ENCODE results near the gene STX1B.
"Not testable (repeated sequence)": the region's sequence is repeated elsewhere in the genome, so short reads cannot be mapped to it uniquely, and the experiment has no call there.

STX1B gene

GRCh38 chr16:31010585-31011325 is at the start of gene STX1B:
TSS of gene STX1B (minus strand) at chr16:31010638. CDS start at chr16:31010396, 242 bp downstream.
- DNase-seq: peak in 1 of 2 experiments; percentile 50

GRCh38 chr16:31055613-31056012 is 45.2 kb upstream of the STX1B start:
- DNase-seq: no peak

- DNase-seq: no peak
Observed at GRCh38 chr16:31052114-31052513, 41.7 kb upstream of the STX1B start.

GRCh38 chr16:31050280-31051030 is 40.0 kb upstream of the STX1B start:
- no peak for DNase-seq

- no peak for DNase-seq
Observed at GRCh38 chr16:31043898-31044481, 33.6 kb upstream of the STX1B start.

- DNase-seq: no peak
Observed at GRCh38 chr16:31043352-31043751, 32.9 kb upstream of the STX1B start.

- DNase-seq: no peak
Observed at GRCh38 chr16:31042866-31043265, 32.4 kb upstream of the STX1B start.

GRCh38 chr16:31038993-31039392 is 28.6 kb upstream of the STX1B start:
- no peak for DNase-seq

- no peak for DNase-seq
Observed at GRCh38 chr16:31036691-31037090, 26.3 kb upstream of the STX1B start.

- DNase-seq: peak; percentile 74 to 82
Observed at GRCh38 chr16:31033709-31034492, 23.5 kb upstream of the STX1B start.

GRCh38 chr16:31032736-31033708 is 22.6 kb upstream of the STX1B start, which contains the start of gene STX4:
TSS of gene STX4 (plus strand) at chr16:31033558. CDS start at chr16:31033806, 248 bp downstream.
- DNase-seq: peak; percentile 86 to 96

GRCh38 chr16:31031276-31031675 is 20.8 kb upstream of the STX1B start:
- DNase-seq: no peak

GRCh38 chr16:31029272-31029671 is 18.8 kb upstream of the STX1B start:
- DNase-seq: no peak

- DNase-seq: no peak
Observed at GRCh38 chr16:31025339-31025738, 14.9 kb upstream of the STX1B start.

GRCh38 chr16:31023627-31024226 is 13.3 kb upstream of the STX1B start:
- DNase-seq: no peak

GRCh38 chr16:31023252-31023602 is 12.8 kb upstream of the STX1B start:
- no peak for DNase-seq

- no peak for DNase-seq
Observed at GRCh38 chr16:31022544-31023251, 12.3 kb upstream of the STX1B start.

GRCh38 chr16:31020536-31020935 is 10.1 kb upstream of the STX1B start:
- no peak for DNase-seq

- DNase-seq: not testable (repeated sequence)
Observed at GRCh38 chr16:31017756-31018155, 7.3 kb upstream of the STX1B start.

GRCh38 chr16:31016018-31016417 is 5.6 kb upstream of the STX1B start:
- DNase-seq: no peak

GRCh38 chr16:31013292-31013691 is 2.9 kb upstream of the STX1B start:
- DNase-seq: not testable (repeated sequence)
